PC-9 (cell line): Measurements from ENCODE around the gene LAMC3. TPM values are rescaled to one million over a fixed set of nuclear protein-coding genes. Genes with fewer than 3 reads are reported as not detected.

Experiments
- BruUV-seq: library from RNA; stranded (reverse); fragments of 400-500 nt; replicated peaks from 2 replicates; lab custom pipeline; 2021; lab: Mats Ljungman, UMichigan
- CTCF ChIA-PET: fragments of 300-600 bp; sonication (Branson Sonifier 250); formaldehyde crosslinking; loops from one replicate; lab custom pipeline; 2022; ENCODE audit warnings: antibody characterized with exemption; lab: Charles Lee
- POLR2A ChIA-PET: fragments of 300-600 bp; sonication (Branson Sonifier 250); formaldehyde crosslinking; loops from one replicate; lab custom pipeline; 2022; ENCODE audit warnings: antibody characterized with exemption; ENCODE audit not compliant: unreplicated experiment; lab: Charles Lee
- DNase-seq, 2 experiments: peaks; one replicate each; pipeline versions ENCODE4 v3.0.0 to v3.0.0-alpha.2; 2015 to 2022; ENCODE audit warnings: mixed read lengths in 1 of 2
- H2AFZ ChIP-seq: fragments of 200-600 bp; sonication (generic); 2 replicates; pipeline ENCODE4 v1.8.1; 2017; ENCODE audit warnings: antibody characterized with exemption
- H3F3A ChIP-seq: fragments of 200-600 bp; sonication (generic); 2 replicates; pipeline ENCODE4 v1.8.1; 2017; ENCODE audit warnings: antibody characterized with exemption, mild to moderate bottlenecking, low read depth; ENCODE audit not compliant: insufficient read depth
- H3K27ac ChIP-seq: fragments of 200-600 bp; sonication (generic); 2 replicates; pipeline ENCODE4 v1.6.1; 2016; ENCODE audit warnings: mixed run types
- H3K27me3 ChIP-seq: fragments of 200-600 bp; sonication (generic); 2 replicates; pipeline ENCODE4 v1.6.1; 2016; ENCODE audit warnings: low read depth, mixed run types; ENCODE audit not compliant: insufficient read depth
- H3K36me3 ChIP-seq: fragments of 200-600 bp; sonication (generic); 2 replicates; pipeline ENCODE4 v1.6.1; 2016; ENCODE audit warnings: low read depth, mixed run types
- H3K4me1 ChIP-seq: fragments of 200-600 bp; sonication (generic); replicated peaks from 2 replicates; pipeline ENCODE4 v1.6.1; 2016; ENCODE audit warnings: mixed run types; ENCODE audit not compliant: insufficient read depth
- H3K4me2 ChIP-seq: fragments of 200-600 bp; sonication (generic); 2 replicates; pipeline ENCODE4 v1.6.1; 2017; ENCODE audit warnings: mixed run types
- H3K4me3 ChIP-seq: fragments of 200-600 bp; sonication (generic); 2 replicates; pipeline ENCODE4 v1.6.1; 2016; ENCODE audit warnings: mixed run types
- H3K79me2 ChIP-seq: fragments of 200-600 bp; sonication (generic); 2 replicates; pipeline ENCODE4 v1.6.1; 2017; ENCODE audit warnings: low read depth, mixed run types
- H3K9me2 ChIP-seq: fragments of 200-600 bp; sonication (generic); 2 replicates; pipeline ENCODE4 v1.8.1; 2017; ENCODE audit warnings: mild to moderate bottlenecking; ENCODE audit not compliant: insufficient read depth
- H3K9me3 ChIP-seq: fragments of 200-600 bp; sonication (generic); 2 replicates; pipeline ENCODE4 v1.8.1; 2016; ENCODE audit warnings: low read depth; ENCODE audit not compliant: insufficient read depth
- H4K20me1 ChIP-seq: fragments of 200-600 bp; sonication (generic); 2 replicates; pipeline ENCODE4 v1.8.1; 2017; ENCODE audit not compliant: insufficient read depth
- EZH2 ChIP-seq: fragments of 200-600 bp; sonication (generic); IDR thresholded peaks from 2 replicates; pipeline ENCODE4 v1.8.0; 2017; ENCODE audit warnings: antibody characterized with exemption, low read depth
- intact Hi-C: fragments of 100-400 bp; cut with micrococcal nuclease; formaldehyde crosslinking; loops from one replicate; pipeline ENCODE4 v1.10.0; 2022; ENCODE audit not compliant: unreplicated experiment
- total RNA-seq: library from RNA; stranded (reverse); gene quantifications from 2 replicates; pipeline ENCODE4 v1.2.3, GENCODE V29; 2021
- TF ChIP-seq, protein P1 (sequence below): fragments of 200-600 bp; sonication (generic); conservative IDR thresholded peaks from 2 replicates; pipeline ENCODE4 v1.6.1; 2017; ENCODE audit warnings: mixed run types, antibody characterized with exemption, mild to moderate bottlenecking, moderate library complexity

LAMC3 gene
- total RNA-seq, 1 experiment from 2014 or later = 0.41 TPM

GRCh38 chr9:130987054-130987453 is 21.9 kb upstream of the LAMC3 start:
- Histone ChIP-seq H3K27ac (no peak overlapping the region), H3F3A (no peaks in the 10 kb centered on the region), H2AFZ (no peak overlapping the region), H3K9me3 (no peaks in the 10 kb centered on the region), H3K36me3 (no peaks in the 10 kb centered on the region), H3K27me3 (peaks cover 20% of the 10 kb centered on the region), H3K79me2 (no peaks in the 10 kb centered on the region), H3K9me2 (no peaks in the 10 kb centered on the region), H3K4me3 (no peak overlapping the region), H4K20me1 (no peaks in the 10 kb centered on the region), H3K4me2 (no peak overlapping the region), H3K4me1 (no peaks in the 10 kb centered on the region)
- DNase-seq = no peak
- POLR2A ChIA-PET = no interaction called here
- TF ChIP-seq EZH2 = no peak
- TF ChIP-seq, protein P1, sequence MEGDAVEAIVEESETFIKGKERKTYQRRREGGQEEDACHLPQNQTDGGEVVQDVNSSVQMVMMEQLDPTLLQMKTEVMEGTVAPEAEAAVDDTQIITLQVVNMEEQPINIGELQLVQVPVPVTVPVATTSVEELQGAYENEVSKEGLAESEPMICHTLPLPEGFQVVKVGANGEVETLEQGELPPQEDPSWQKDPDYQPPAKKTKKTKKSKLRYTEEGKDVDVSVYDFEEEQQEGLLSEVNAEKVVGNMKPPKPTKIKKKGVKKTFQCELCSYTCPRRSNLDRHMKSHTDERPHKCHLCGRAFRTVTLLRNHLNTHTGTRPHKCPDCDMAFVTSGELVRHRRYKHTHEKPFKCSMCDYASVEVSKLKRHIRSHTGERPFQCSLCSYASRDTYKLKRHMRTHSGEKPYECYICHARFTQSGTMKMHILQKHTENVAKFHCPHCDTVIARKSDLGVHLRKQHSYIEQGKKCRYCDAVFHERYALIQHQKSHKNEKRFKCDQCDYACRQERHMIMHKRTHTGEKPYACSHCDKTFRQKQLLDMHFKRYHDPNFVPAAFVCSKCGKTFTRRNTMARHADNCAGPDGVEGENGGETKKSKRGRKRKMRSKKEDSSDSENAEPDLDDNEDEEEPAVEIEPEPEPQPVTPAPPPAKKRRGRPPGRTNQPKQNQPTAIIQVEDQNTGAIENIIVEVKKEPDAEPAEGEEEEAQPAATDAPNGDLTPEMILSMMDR = no peak
- BruUV-seq = no TSS peak
- CTCF ChIA-PET = no interaction called here
- intact Hi-C loops = no loop called here

- CTCF ChIA-PET = no interaction called here
Measured at GRCh38 chr9:130987738-130988399, 21.1 kb upstream of the LAMC3 start.

GRCh38 chr9:130988400-130988747 is 20.6 kb upstream of the LAMC3 start:
- H3K27ac ChIP-seq = no peak overlapping the region
- ChIA-PET POLR2A (no interaction called here), CTCF (interaction anchor here (0.6 kb wide), 1 partner anchor 33 kb away, joined by 3 read pairs; no protein-coding TSS in a partner anchor)
- H2AFZ ChIP-seq = no peak overlapping the region
- peaks cover 16% of the 10 kb centered on the region for H3K27me3 ChIP-seq
- TF ChIP-seq, protein P1 = no peak
- H3K4me1 ChIP-seq = no peaks in the 10 kb centered on the region
- no peaks in the 10 kb centered on the region for H3K79me2 ChIP-seq
- DNase-seq = no peak
- no peaks in the 10 kb centered on the region for H3K36me3 ChIP-seq
- H3K4me2 ChIP-seq = no peak overlapping the region
- intact Hi-C loops = no loop called here
- BruUV-seq = no TSS peak
- no peaks in the 10 kb centered on the region for H3F3A ChIP-seq
- no peaks in the 10 kb centered on the region for H3K9me2 ChIP-seq
- H4K20me1 ChIP-seq = no peaks in the 10 kb centered on the region
- H3K9me3 ChIP-seq = no peaks in the 10 kb centered on the region
- no peak overlapping the region for H3K4me3 ChIP-seq

More at GRCh38 chr9:130987738-130988399, 21.1 kb upstream of the LAMC3 start:
- Histone ChIP-seq H3K79me2 (no peaks in the 10 kb centered on the region), H3K36me3 (no peaks in the 10 kb centered on the region), H3K4me1 (no peaks in the 10 kb centered on the region), H3K9me3 (no peaks in the 10 kb centered on the region), H3K4me2 (no peak overlapping the region), H2AFZ (no peak overlapping the region), H3K27ac (no peak overlapping the region), H3K27me3 (peaks cover 19% of the 10 kb centered on the region), H3K4me3 (no peak overlapping the region), H3F3A (no peaks in the 10 kb centered on the region), H4K20me1 (no peaks in the 10 kb centered on the region), H3K9me2 (no peaks in the 10 kb centered on the region)
- intact Hi-C loops = no loop called here
- DNase-seq = no peak
- BruUV-seq = no TSS peak
- POLR2A ChIA-PET = no interaction called here
- TF ChIP-seq, protein P1 = no peak
- TF ChIP-seq EZH2 = no peak
